Measurements from ENCODE around the gene RASSF4.

- TF ChIP-seq CTCF (IDR thresholded peaks at IDR 0.05; ENCODE audit: borderline replicate concordance, extremely low read depth, low read length, poor library complexity, severe bottlenecking) = no peak
- TF ChIP-seq EZH2 (IDR thresholded peaks at IDR 0.05; ENCODE audit: borderline replicate concordance, low read depth, low read length, severe bottlenecking) = no peak
Observed at GRCh38 chr10:44931621-44932516, 27.7 kb upstream of the RASSF4 start.

All from DND-41 (cell line).